Effector memory CD8-positive, alpha-beta T cell (primary cell): Measurements from ENCODE around the gene ZC3H12A.
A peak's percentile ranks its signal among the peaks of the same experiment; 100 is the strongest.

Experiments used
- ATAC-seq: fragments of 150-1000 bp; cut with Tn5 transposase; replicated peaks from 2 replicates; pipeline ENCODE4 v1.10.0; 2021; ENCODE audit warnings: mild to moderate bottlenecking, moderate library complexity
- DNase-seq, 3 experiments: peaks; one replicate each; pipeline ENCODE4 v3.0.0; 2021
- H3K27ac Mint-ChIP-seq, 2 donors: one replicate each; pipeline ENCODE4 v1.8.0; 2022; ENCODE audit warnings: mild to moderate bottlenecking in 2 of 2, mixed read lengths in 2 of 2, moderate library complexity in 2 of 2
- H3K27me3 Mint-ChIP-seq, 2 donors: one replicate each; pipeline ENCODE4 v1.8.0; 2022; ENCODE audit warnings: mixed read lengths in 2 of 2
- H3K36me3 Mint-ChIP-seq: one replicate; pipeline ENCODE4 v1.8.0; 2022; ENCODE audit warnings: mild to moderate bottlenecking, moderate library complexity, mixed read lengths; ENCODE audit not compliant: insufficient read depth
- H3K4me1 Mint-ChIP-seq, 2 donors: one replicate each; pipeline ENCODE4 v1.8.0; 2022; ENCODE audit warnings: low read depth in 2 of 2, mixed read lengths in 2 of 2
- H3K4me3 Mint-ChIP-seq, 2 donors: one replicate each; pipeline ENCODE4 v1.8.0; 2022; ENCODE audit warnings: mild to moderate bottlenecking in 2 of 2, mixed read lengths in 2 of 2, moderate library complexity in 2 of 2
- H3K9me3 Mint-ChIP-seq, 2 donors: one replicate each; pipeline ENCODE4 v1.8.0; 2022; ENCODE audit warnings: mixed read lengths in 2 of 2

The ZC3H12A gene

GRCh38 chr1:37465593-37466517 is 8.5 kb upstream of the ZC3H12A start:
- peaks cover 3 to 7% of the 10 kb centered on the region in 2 donors for H3K4me1 Mint-ChIP-seq
- H3K27me3 Mint-ChIP-seq: no peaks in the 10 kb centered on the region
- peaks cover 8% of the 10 kb centered on the region for H3K36me3 Mint-ChIP-seq
- H3K27ac Mint-ChIP-seq: no peak overlapping the region
- H3K9me3 Mint-ChIP-seq: no peaks in the 10 kb centered on the region
- no peak for DNase-seq
- no peak overlapping the region for H3K4me3 Mint-ChIP-seq
- no peak for ATAC-seq

GRCh38 chr1:37468037-37468436 is 6.3 kb upstream of the ZC3H12A start:
- Mint-ChIP-seq H3K27me3 (no peaks in the 10 kb centered on the region), H3K4me3 (no peak overlapping the region), H3K36me3 (peaks cover 10% of the 10 kb centered on the region), H3K27ac (peak overlapping the region in 1 of 2 donors; percentile 57), H3K4me1 (peaks cover 19 to 22% of the 10 kb centered on the region in 2 donors), H3K9me3 (no peaks in the 10 kb centered on the region)
- DNase-seq (no peak), ATAC-seq (no peak)

GRCh38 chr1:37469386-37469785 is 5.0 kb upstream of the ZC3H12A start:
- ATAC-seq: no peak
- Mint-ChIP-seq H3K4me1 (peaks cover 27 to 30% of the 10 kb centered on the region in 2 donors), H3K27ac (peak overlapping the region; percentile 71 to 73)

GRCh38 chr1:37471345-37472231 is 2.8 kb upstream of the ZC3H12A start:
- ATAC-seq (no peak), DNase-seq (no peak)
- Mint-ChIP-seq H3K27ac (peak overlapping the region; percentile 98 to 99), H3K4me3 (peak overlapping the region; percentile 92 to 93), H3K9me3 (no peaks in the 10 kb centered on the region), H3K36me3 (peaks cover 42% of the 10 kb centered on the region), H3K4me1 (peaks cover 39% of the 10 kb centered on the region in 2 donors), H3K27me3 (no peaks in the 10 kb centered on the region)

More at GRCh38 chr1:37469386-37469785, 5.0 kb upstream of the ZC3H12A start:
- Mint-ChIP-seq H3K27me3 (no peaks in the 10 kb centered on the region), H3K4me3 (no peak overlapping the region), H3K9me3 (no peaks in the 10 kb centered on the region), H3K36me3 (peaks cover 23% of the 10 kb centered on the region)
- DNase-seq: no peak

- ATAC-seq (no peak), DNase-seq (no peak)
- H3K27me3 Mint-ChIP-seq: no peaks in the 10 kb centered on the region
- peak overlapping the region; percentile 92 to 93 for H3K4me3 Mint-ChIP-seq
- peaks cover 49% of the 10 kb centered on the region for H3K36me3 Mint-ChIP-seq
- no peaks in the 10 kb centered on the region for H3K9me3 Mint-ChIP-seq
- peaks cover 44 to 45% of the 10 kb centered on the region in 2 donors for H3K4me1 Mint-ChIP-seq
- H3K27ac Mint-ChIP-seq: peak overlapping the region; percentile 98 to 99
These were observed 2.1 kb upstream of the ZC3H12A start for GRCh38 chr1:37472281-37472680.

GRCh38 chr1:37472994-37473393 is 1.4 kb upstream of the ZC3H12A start:
- Mint-ChIP-seq H3K27ac (peak overlapping the region; percentile 98 to 99), H3K4me1 (peaks cover 49 to 52% of the 10 kb centered on the region in 2 donors), H3K27me3 (no peaks in the 10 kb centered on the region), H3K36me3 (peaks cover 56% of the 10 kb centered on the region), H3K4me3 (peak overlapping the region; percentile 92 to 93), H3K9me3 (no peaks in the 10 kb centered on the region)
- DNase-seq (peak in 1 of 3 experiments; percentile 8), ATAC-seq (peak; percentile 14)

GRCh38 chr1:37473431-37474045 is 842 bp upstream of the ZC3H12A start:
- Mint-ChIP-seq H3K9me3 (no peaks in the 10 kb centered on the region), H3K27ac (peak overlapping the region; percentile 98 to 99), H3K4me3 (peak overlapping the region; percentile 92 to 93), H3K36me3 (peaks cover 62% of the 10 kb centered on the region), H3K4me1 (peaks cover 55 to 57% of the 10 kb centered on the region in 2 donors), H3K27me3 (no peaks in the 10 kb centered on the region)
- ATAC-seq (peak; percentile 32), DNase-seq (peak in 2 of 3 experiments; percentile 47 to 55)

GRCh38 chr1:37474697-37475379 is 458 bp downstream of the ZC3H12A start:
- Mint-ChIP-seq H3K4me1 (peaks cover 59 to 66% of the 10 kb centered on the region in 2 donors), H3K27ac (peak overlapping the region; percentile 98 to 99), H3K27me3 (no peaks in the 10 kb centered on the region), H3K9me3 (no peaks in the 10 kb centered on the region), H3K4me3 (peak overlapping the region; percentile 92 to 93), H3K36me3 (peaks cover 75% of the 10 kb centered on the region)
- DNase-seq (peak in 1 of 3 experiments; percentile 23), ATAC-seq (no peak)

- Mint-ChIP-seq H3K36me3 (peaks cover 81% of the 10 kb centered on the region), H3K27ac (peak overlapping the region; percentile 98 to 99), H3K4me3 (peak overlapping the region; percentile 92 to 93), H3K27me3 (no peaks in the 10 kb centered on the region), H3K4me1 (peaks cover 59 to 69% of the 10 kb centered on the region in 2 donors), H3K9me3 (no peaks in the 10 kb centered on the region)
- ATAC-seq (no peak), DNase-seq (peak in 2 of 3 experiments; percentile 4 to 11)
These were observed 1.2 kb downstream of the ZC3H12A start for GRCh38 chr1:37475380-37476086.

- H3K4me1 Mint-ChIP-seq: peaks cover 59 to 74% of the 10 kb centered on the region in 2 donors
- peaks cover 87% of the 10 kb centered on the region for H3K36me3 Mint-ChIP-seq
These were observed 1.7 kb downstream of the ZC3H12A start for GRCh38 chr1:37476087-37476452.

GRCh38 chr1:37476460-37477197 is 2.2 kb downstream of the ZC3H12A start:
- H3K4me3 Mint-ChIP-seq: peak overlapping the region; percentile 92 to 93
- DNase-seq (peak in 1 of 3 experiments; percentile 10), ATAC-seq (no peak)
- peaks cover 64 to 77% of the 10 kb centered on the region in 2 donors for H3K4me1 Mint-ChIP-seq
- H3K27me3 Mint-ChIP-seq: no peaks in the 10 kb centered on the region
- peak overlapping the region; percentile 98 to 99 for H3K27ac Mint-ChIP-seq
- no peaks in the 10 kb centered on the region for H3K9me3 Mint-ChIP-seq
- H3K36me3 Mint-ChIP-seq: peaks cover 92% of the 10 kb centered on the region

More at GRCh38 chr1:37476087-37476452, 1.7 kb downstream of the ZC3H12A start:
- Mint-ChIP-seq H3K27ac (peak overlapping the region; percentile 98 to 99), H3K9me3 (no peaks in the 10 kb centered on the region), H3K4me3 (peak overlapping the region; percentile 92 to 93), H3K27me3 (no peaks in the 10 kb centered on the region)
- DNase-seq (no peak), ATAC-seq (no peak)
